Smooth muscle cell (in vitro differentiated cells): ENCODE data around the gene NT5DC3. TPM values are rescaled to one million over a fixed set of nuclear protein-coding genes. Genes with fewer than 3 reads are reported as not detected.

ENCODE experiments used
- DNase-seq: peaks from one replicate; lab custom pipeline; 2025; ENCODE audit not compliant: unreplicated experiment; lab: John Stamatoyannopoulos, UW
- H2AFZ ChIP-seq: fragments of 200-600 bp; sonication (generic); 2 replicates; pipeline ENCODE4 v1.6.0; 2016; ENCODE audit warnings: antibody characterized with exemption, low read depth, mild to moderate bottlenecking
- H3F3A ChIP-seq: fragments of 200-600 bp; sonication (generic); 2 replicates; pipeline ENCODE4 v1.6.0; 2017; ENCODE audit warnings: antibody characterized with exemption, low read depth
- H3K27ac ChIP-seq: fragments of 200-600 bp; sonication (generic); 2 replicates; pipeline ENCODE4 v1.5.1; 2016; ENCODE audit warnings: low read depth, mild to moderate bottlenecking
- H3K27me3 ChIP-seq: fragments of 200-600 bp; sonication (generic); 2 replicates; pipeline ENCODE4 v1.6.1; 2016; ENCODE audit warnings: low read depth, mild to moderate bottlenecking
- H3K36me3 ChIP-seq: fragments of 200-600 bp; sonication (generic); 2 replicates; pipeline ENCODE4 v1.5.1; 2016; ENCODE audit warnings: low read depth
- H3K4me1 ChIP-seq: fragments of 200-600 bp; sonication (generic); 2 replicates; pipeline ENCODE4 v1.5.1; 2016; ENCODE audit warnings: low read depth
- H3K4me2 ChIP-seq: fragments of 200-600 bp; sonication (generic); 2 replicates; pipeline ENCODE4 v1.6.0; 2016; ENCODE audit warnings: mild to moderate bottlenecking
- H3K4me3 ChIP-seq: fragments of 200-600 bp; sonication (generic); 2 replicates; pipeline ENCODE4 v1.5.1; 2016; ENCODE audit warnings: mild to moderate bottlenecking
- H3K79me2 ChIP-seq: fragments of 200-600 bp; sonication (generic); 2 replicates; pipeline ENCODE4 v1.6.0; 2016; ENCODE audit warnings: low read depth, mild to moderate bottlenecking
- H3K9ac ChIP-seq: fragments of 200-600 bp; sonication (generic); 2 replicates; pipeline ENCODE4 v1.6.0; 2016; ENCODE audit warnings: low read depth
- H3K9me3 ChIP-seq: fragments of 200-600 bp; sonication (generic); replicated peaks from 2 replicates; pipeline ENCODE4 v1.5.1; 2016; ENCODE audit warnings: low read depth
- H4K20me1 ChIP-seq: fragments of 200-600 bp; sonication (generic); 2 replicates; pipeline ENCODE4 v1.6.0; 2016; ENCODE audit warnings: low read depth
- WGBS: methylation state at CpG from one replicate; pipeline ENCODE4 v1.1.7; 2016; ENCODE audit warnings: low lambda C conversion rate; 5-methylcytosine and 5-hydroxymethylcytosine counted together
- polyA plus RNA-seq: library from polyadenylated mRNA; unstranded; fragments of >200 nt; fragmentation: Nextera tagmentation; extraction: Ambion mirVana; gene quantifications from 2 replicates; pipeline ENCODE4 v1.2.1, GENCODE V29; 2016
- total RNA-seq: library from RNA; depleted of rRNA; stranded (reverse); fragments of >200 nt; gene quantifications from 2 replicates; pipeline ENCODE4 v1.2.3, GENCODE V29; 2014
- TF ChIP-seq, protein P1 (sequence below): fragments of 200-600 bp; sonication (generic); IDR thresholded peaks from 2 replicates; pipeline ENCODE4 v1.5.1; 2017; ENCODE audit warnings: borderline replicate concordance, mild to moderate bottlenecking, antibody characterized with exemption; ENCODE audit not compliant: insufficient read depth, poor library complexity, severe bottlenecking

NT5DC3 gene
- total and polyA plus RNA-seq, 2 experiments from 2014 or later, result 0.57 to 1.4 TPM

DNA sequence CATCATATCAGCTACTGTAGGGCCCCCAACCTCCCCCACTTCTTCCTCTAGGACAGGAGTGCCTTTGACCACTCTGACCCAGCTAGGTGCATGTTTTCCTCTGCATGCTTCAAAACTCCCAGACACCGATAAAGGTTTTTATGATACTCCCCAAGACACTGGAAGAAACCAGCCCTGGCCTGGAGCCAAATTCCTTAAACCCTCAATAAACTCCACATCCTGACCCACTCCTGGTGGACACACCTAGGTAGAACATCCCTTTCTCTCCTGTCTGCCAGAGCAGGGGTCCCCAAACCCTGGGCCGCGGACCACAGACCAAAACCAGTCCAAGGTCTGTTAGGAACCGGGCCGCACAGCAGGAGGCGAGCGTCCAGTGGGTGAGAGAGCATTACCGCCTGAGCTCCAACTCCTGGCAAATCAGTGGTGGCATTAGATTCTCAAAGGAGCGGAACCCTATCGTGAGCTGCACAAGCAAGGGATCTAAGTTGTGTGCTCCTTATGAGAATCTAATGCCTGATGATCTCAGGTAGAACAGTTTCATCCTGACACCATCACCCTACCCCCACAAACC lies 49.6 kb downstream of the NT5DC3 start:
- no peaks in the 10 kb centered on the region for H3K4me1 ChIP-seq
- H3K9ac ChIP-seq, result no peak overlapping the region
- H3K4me2 ChIP-seq, result no peak overlapping the region
- H3K79me2 ChIP-seq, result no peaks in the 10 kb centered on the region
- TF ChIP-seq, protein P1, sequence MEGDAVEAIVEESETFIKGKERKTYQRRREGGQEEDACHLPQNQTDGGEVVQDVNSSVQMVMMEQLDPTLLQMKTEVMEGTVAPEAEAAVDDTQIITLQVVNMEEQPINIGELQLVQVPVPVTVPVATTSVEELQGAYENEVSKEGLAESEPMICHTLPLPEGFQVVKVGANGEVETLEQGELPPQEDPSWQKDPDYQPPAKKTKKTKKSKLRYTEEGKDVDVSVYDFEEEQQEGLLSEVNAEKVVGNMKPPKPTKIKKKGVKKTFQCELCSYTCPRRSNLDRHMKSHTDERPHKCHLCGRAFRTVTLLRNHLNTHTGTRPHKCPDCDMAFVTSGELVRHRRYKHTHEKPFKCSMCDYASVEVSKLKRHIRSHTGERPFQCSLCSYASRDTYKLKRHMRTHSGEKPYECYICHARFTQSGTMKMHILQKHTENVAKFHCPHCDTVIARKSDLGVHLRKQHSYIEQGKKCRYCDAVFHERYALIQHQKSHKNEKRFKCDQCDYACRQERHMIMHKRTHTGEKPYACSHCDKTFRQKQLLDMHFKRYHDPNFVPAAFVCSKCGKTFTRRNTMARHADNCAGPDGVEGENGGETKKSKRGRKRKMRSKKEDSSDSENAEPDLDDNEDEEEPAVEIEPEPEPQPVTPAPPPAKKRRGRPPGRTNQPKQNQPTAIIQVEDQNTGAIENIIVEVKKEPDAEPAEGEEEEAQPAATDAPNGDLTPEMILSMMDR, result no peak
- no peaks in the 10 kb centered on the region for H4K20me1 ChIP-seq
- no peaks in the 10 kb centered on the region for H3K36me3 ChIP-seq
- H3F3A ChIP-seq, result no peaks in the 10 kb centered on the region
- H2AFZ ChIP-seq, result no peak overlapping the region
- H3K27ac ChIP-seq, result no peak overlapping the region
- no peaks in the 10 kb centered on the region for H3K9me3 ChIP-seq
- no peaks in the 10 kb centered on the region for H3K27me3 ChIP-seq
- no peak overlapping the region for H3K4me3 ChIP-seq
- 96% methylated on average over 10 of the region's 10 CpGs for WGBS
- no peak for DNase-seq

- no peaks in the 10 kb centered on the region for H3K4me1 ChIP-seq
Measured at GRCh38 chr12:103786201-103786600, 54.8 kb downstream of the NT5DC3 start.

DNA sequence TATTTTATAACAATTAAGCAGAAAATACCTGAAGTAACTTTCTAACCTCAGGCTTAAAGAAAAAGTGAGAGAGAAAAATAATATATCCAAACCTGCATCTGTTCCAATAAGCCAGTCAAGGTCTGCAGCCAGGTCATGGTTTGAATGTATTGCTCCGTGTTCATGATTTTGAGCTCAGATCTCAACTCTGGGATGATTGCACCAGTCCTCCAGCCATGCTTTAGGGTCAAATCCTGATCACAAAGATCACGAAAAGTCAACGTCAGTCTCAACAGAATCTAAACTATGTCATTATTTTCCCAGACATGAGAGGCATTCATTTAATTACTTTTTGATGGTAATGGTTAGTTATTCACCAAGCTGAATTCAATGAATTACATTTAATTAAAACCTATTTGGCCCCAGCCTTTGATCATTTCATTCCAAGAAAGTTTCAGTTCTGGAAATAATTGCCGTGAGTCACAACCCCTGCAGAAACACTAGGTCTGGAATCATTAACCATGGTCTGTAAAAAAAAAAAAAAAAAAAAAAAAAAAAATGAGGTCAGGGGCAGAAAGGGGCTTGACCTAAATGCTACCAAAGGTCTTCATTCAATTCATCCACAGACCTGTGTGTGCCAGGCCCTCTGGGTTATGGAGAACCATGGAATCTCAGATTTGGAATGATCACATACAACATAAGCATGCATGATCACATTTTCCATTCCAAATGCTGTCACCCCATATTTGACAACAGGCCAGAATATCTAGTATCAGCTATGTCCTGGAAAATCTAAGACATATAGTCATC lies 55.6 kb downstream of the NT5DC3 start:
- WGBS, result 82% methylated on average over 4 of the region's 4 CpGs
- no peak for DNase-seq
- no peak overlapping the region for H3K9ac ChIP-seq
- TF ChIP-seq, protein P1, result no peak
- no peaks in the 10 kb centered on the region for H3K9me3 ChIP-seq
- no peak overlapping the region for H3K4me2 ChIP-seq
- no peaks in the 10 kb centered on the region for H3F3A ChIP-seq
- H2AFZ ChIP-seq, result no peak overlapping the region
- H3K4me3 ChIP-seq, result no peak overlapping the region
- no peaks in the 10 kb centered on the region for H3K27me3 ChIP-seq
- no peaks in the 10 kb centered on the region for H3K4me1 ChIP-seq
- H3K79me2 ChIP-seq, result no peaks in the 10 kb centered on the region
- H3K27ac ChIP-seq, result no peak overlapping the region
- no peaks in the 10 kb centered on the region for H3K36me3 ChIP-seq
- H4K20me1 ChIP-seq, result no peaks in the 10 kb centered on the region

More at GRCh38 chr12:103786201-103786600, 54.8 kb downstream of the NT5DC3 start:
- no peaks in the 10 kb centered on the region for H3K27me3 ChIP-seq
- H3K36me3 ChIP-seq, result no peaks in the 10 kb centered on the region
- H3K9ac ChIP-seq, result no peak overlapping the region
- H3K27ac ChIP-seq, result no peak overlapping the region
- no peaks in the 10 kb centered on the region for H4K20me1 ChIP-seq
- no peaks in the 10 kb centered on the region for H3F3A ChIP-seq
- H3K79me2 ChIP-seq, result no peaks in the 10 kb centered on the region
- DNase-seq, result no peak
- no peak overlapping the region for H2AFZ ChIP-seq
- no peak overlapping the region for H3K4me2 ChIP-seq
- TF ChIP-seq, protein P1, result no peak
- no peak overlapping the region for H3K4me3 ChIP-seq
- no peaks in the 10 kb centered on the region for H3K9me3 ChIP-seq
